Loucy (cell line): ENCODE results near the gene SLC6A2.

ENCODE experiments used
- H2AFZ ChIP-seq: fragments of 200-600 bp; sonication (generic); 2 replicates; pipeline ENCODE4 v1.6.0; 2016; ENCODE audit warnings: antibody characterized with exemption, mild to moderate bottlenecking, low read length, moderate library complexity
- H3F3A ChIP-seq: fragments of 200-600 bp; 2 replicates; pipeline ENCODE4 v1.6.0; 2016; ENCODE audit warnings: antibody characterized with exemption, low read depth, mild to moderate bottlenecking
- H3K27me3 ChIP-seq: fragments of 200-600 bp; sonication (generic); 2 replicates; pipeline ENCODE4 v1.6.1; 2014; ENCODE audit warnings: low read length, mild to moderate bottlenecking; ENCODE audit not compliant: insufficient read depth, poor library complexity, severe bottlenecking
- H3K36me3 ChIP-seq: fragments of 200-600 bp; sonication (generic); 2 replicates; pipeline ENCODE4 v1.6.1; 2016; ENCODE audit warnings: low read length; ENCODE audit not compliant: insufficient read depth
- H3K4me1 ChIP-seq: fragments of 200-600 bp; sonication (generic); 2 replicates; pipeline ENCODE4 v1.5.1; 2014; ENCODE audit warnings: low read length, mild to moderate bottlenecking; ENCODE audit not compliant: insufficient read depth, poor library complexity, severe bottlenecking
- H3K4me2 ChIP-seq: fragments of 200-600 bp; sonication (generic); 2 replicates; pipeline ENCODE4 v1.6.0; 2014; ENCODE audit warnings: antibody characterized with exemption, low read length, low read depth, mild to moderate bottlenecking; ENCODE audit not compliant: poor library complexity, severe bottlenecking
- H3K4me3 ChIP-seq: fragments of 200-600 bp; sonication (generic); 2 replicates; pipeline ENCODE4 v1.5.1; 2014; ENCODE audit warnings: low read length, mild to moderate bottlenecking, mixed read lengths; ENCODE audit not compliant: poor library complexity, severe bottlenecking
- H3K79me2 ChIP-seq: fragments of 200-600 bp; sonication (generic); 2 replicates; pipeline ENCODE4 v1.6.1; 2014; ENCODE audit warnings: low read length; ENCODE audit not compliant: insufficient read depth
- H3K9ac ChIP-seq: fragments of 200-600 bp; sonication (generic); 2 replicates; pipeline ENCODE4 v1.6.0; 2014; ENCODE audit warnings: mild to moderate bottlenecking, low read depth, low read length, moderate library complexity; ENCODE audit not compliant: poor library complexity, severe bottlenecking
- H3K9me2 ChIP-seq: fragments of 200-600 bp; sonication (generic); replicated peaks from 2 replicates; pipeline ENCODE4 v1.6.1; 2016; ENCODE audit warnings: low read depth, low read length, mixed read lengths
- H3K9me3 ChIP-seq: fragments of 200-600 bp; sonication (generic); 2 replicates; pipeline ENCODE4 v1.6.1; 2014; ENCODE audit warnings: mild to moderate bottlenecking, antibody characterized with exemption, low read length, low read depth; ENCODE audit not compliant: insufficient read depth
- H4K20me1 ChIP-seq: fragments of 200-600 bp; sonication (generic); 2 replicates; pipeline ENCODE4 v1.6.0; 2014; ENCODE audit warnings: antibody characterized with exemption, low read length, mild to moderate bottlenecking; ENCODE audit not compliant: insufficient read depth, poor library complexity, severe bottlenecking
- CTCF ChIP-seq: fragments of 200-600 bp; sonication (generic); conservative IDR thresholded peaks from 2 replicates; pipeline ENCODE4 v1.5.1; 2014; ENCODE audit warnings: mild to moderate bottlenecking, antibody characterized with exemption, low read length
- EZH2phosphoT487 ChIP-seq: fragments of 200-600 bp; IDR thresholded peaks from 2 replicates; pipeline ENCODE4 v1.6.1; 2018; ENCODE audit warnings: antibody characterized with exemption, mild to moderate bottlenecking, moderate library complexity, borderline replicate concordance

The SLC6A2 gene

GRCh38 chr16:55698946-55699345 lies 43.2 kb downstream of the SLC6A2 start:
- no peaks in the 10 kb centered on the region for H3F3A ChIP-seq
- no peaks in the 10 kb centered on the region for H3K36me3 ChIP-seq
- no peak overlapping the region for H3K9ac ChIP-seq
- peaks cover 5% of the 10 kb centered on the region for H3K4me1 ChIP-seq
- no peak overlapping the region for H2AFZ ChIP-seq
- H3K9me3 ChIP-seq = no peaks in the 10 kb centered on the region
- H3K4me2 ChIP-seq = no peak overlapping the region
- TF ChIP-seq EZH2phosphoT487 = no peak
- TF ChIP-seq CTCF = no peak
- no peak overlapping the region for H3K4me3 ChIP-seq
- no peaks in the 10 kb centered on the region for H3K79me2 ChIP-seq
- H3K9me2 ChIP-seq = no peaks in the 10 kb centered on the region
- H4K20me1 ChIP-seq = no peaks in the 10 kb centered on the region
- H3K27me3 ChIP-seq = no peaks in the 10 kb centered on the region

DNA sequence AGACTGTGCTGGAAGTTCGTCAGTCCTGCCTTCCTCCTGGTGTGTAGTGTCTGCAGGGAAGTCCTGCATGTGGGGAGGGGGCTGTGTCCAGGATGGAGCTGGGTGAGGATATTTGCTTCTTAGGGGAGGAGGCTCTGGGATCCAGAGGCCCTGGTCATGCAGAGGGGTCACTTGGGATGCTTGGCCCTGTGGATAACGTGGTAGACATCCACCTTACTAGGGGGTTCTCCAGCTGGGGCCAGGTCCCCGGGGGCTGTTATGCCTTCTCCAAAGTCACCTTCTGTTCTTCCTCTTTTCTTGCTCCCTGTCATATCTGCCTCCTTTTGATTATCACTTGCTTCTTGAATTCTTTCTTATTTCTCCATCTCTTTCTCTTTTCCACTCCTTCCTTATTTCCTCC lies 43.8 kb downstream of the SLC6A2 start:
- no peaks in the 10 kb centered on the region for H3F3A ChIP-seq
- no peaks in the 10 kb centered on the region for H3K9me2 ChIP-seq
- no peak overlapping the region for H3K4me3 ChIP-seq
- no peaks in the 10 kb centered on the region for H4K20me1 ChIP-seq
- TF ChIP-seq EZH2phosphoT487 (no peak), CTCF (no peak)
- no peak overlapping the region for H3K4me2 ChIP-seq
- peaks cover 5% of the 10 kb centered on the region for H3K4me1 ChIP-seq
- no peak overlapping the region for H3K9ac ChIP-seq
- H2AFZ ChIP-seq = no peak overlapping the region
- H3K27me3 ChIP-seq = no peaks in the 10 kb centered on the region
- H3K9me3 ChIP-seq = no peaks in the 10 kb centered on the region
- no peaks in the 10 kb centered on the region for H3K79me2 ChIP-seq
- H3K36me3 ChIP-seq = no peaks in the 10 kb centered on the region

GRCh38 chr16:55700067-55700466 lies 44.3 kb downstream of the SLC6A2 start:
- no peaks in the 10 kb centered on the region for H3K9me3 ChIP-seq
- TF ChIP-seq EZH2phosphoT487 (no peak), CTCF (no peak)
- H3K9ac ChIP-seq = no peak overlapping the region
- H3K4me2 ChIP-seq = no peak overlapping the region
- no peak overlapping the region for H2AFZ ChIP-seq
- H3K36me3 ChIP-seq = no peaks in the 10 kb centered on the region
- no peaks in the 10 kb centered on the region for H3K79me2 ChIP-seq
- H3K27me3 ChIP-seq = no peaks in the 10 kb centered on the region
- H4K20me1 ChIP-seq = no peaks in the 10 kb centered on the region
- no peak overlapping the region for H3K4me3 ChIP-seq
- no peaks in the 10 kb centered on the region for H3K9me2 ChIP-seq
- H3F3A ChIP-seq = no peaks in the 10 kb centered on the region
- H3K4me1 ChIP-seq = peaks cover 5% of the 10 kb centered on the region
